BE2C (cell line): ENCODE results near the gene CXorf65.

ENCODE experiments used
- DNase-seq: peaks from one replicate; pipeline ENCODE4 v3.0.0-alpha.2; 2020
- H3K27me3 ChIP-seq: fragments of 250-450 bp; sonication (Bioruptor Pico); 2 replicates; pipeline ENCODE4 v1.5.1; 2020; ENCODE audit warnings: mild to moderate bottlenecking
- H3K36me3 ChIP-seq: fragments of 250-450 bp; sonication (Bioruptor Pico); 2 replicates; pipeline ENCODE4 v1.5.1; 2020; ENCODE audit warnings: mild to moderate bottlenecking
- H3K4me1 ChIP-seq: fragments of 250-450 bp; sonication (Bioruptor Pico); 2 replicates; pipeline ENCODE4 v1.5.1; 2020
- H3K4me3 ChIP-seq: 2 replicates; pipeline ENCODE4 v1.5.1; 2011; ENCODE audit warnings: low read depth, low read length
- H3K9me3 ChIP-seq: fragments of 250-450 bp; sonication (Bioruptor Pico); 2 replicates; pipeline ENCODE4 v1.5.1; 2020
- TF ChIP-seq, protein P1 (sequence below): IDR thresholded peaks from 2 replicates; pipeline ENCODE4 v1.5.1; 2012; ENCODE audit warnings: mild to moderate bottlenecking, low read depth, low read length

The CXorf65 gene

DNA sequence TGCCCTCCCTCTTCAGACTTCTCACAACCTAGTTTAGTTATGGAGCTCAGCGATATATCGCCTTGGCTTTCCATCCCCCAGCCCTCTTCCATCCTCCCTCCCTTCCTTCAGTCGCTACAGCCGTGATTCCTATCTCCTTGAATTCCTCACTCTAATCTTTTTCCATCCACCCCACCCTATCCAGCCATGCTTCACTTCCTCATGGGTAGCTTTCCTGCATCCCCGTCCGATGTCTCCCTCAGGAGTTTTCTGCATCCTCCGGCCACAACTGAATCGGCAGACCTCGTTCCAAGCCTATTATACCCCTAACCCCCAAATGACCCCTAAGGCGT is 38.9 kb downstream of the CXorf65 start:
- peak overlapping the region; percentile 84 for H3K4me3 ChIP-seq
- H3K9me3 ChIP-seq = no peaks in the 10 kb centered on the region
- H3K36me3 ChIP-seq = peaks cover 3% of the 10 kb centered on the region; the same call in 1 of the 2 replicates
- no peaks in the 10 kb centered on the region for H3K4me1 ChIP-seq
- H3K27me3 ChIP-seq = no peaks in the 10 kb centered on the region
- DNase-seq = no peak
- TF ChIP-seq, protein P1, sequence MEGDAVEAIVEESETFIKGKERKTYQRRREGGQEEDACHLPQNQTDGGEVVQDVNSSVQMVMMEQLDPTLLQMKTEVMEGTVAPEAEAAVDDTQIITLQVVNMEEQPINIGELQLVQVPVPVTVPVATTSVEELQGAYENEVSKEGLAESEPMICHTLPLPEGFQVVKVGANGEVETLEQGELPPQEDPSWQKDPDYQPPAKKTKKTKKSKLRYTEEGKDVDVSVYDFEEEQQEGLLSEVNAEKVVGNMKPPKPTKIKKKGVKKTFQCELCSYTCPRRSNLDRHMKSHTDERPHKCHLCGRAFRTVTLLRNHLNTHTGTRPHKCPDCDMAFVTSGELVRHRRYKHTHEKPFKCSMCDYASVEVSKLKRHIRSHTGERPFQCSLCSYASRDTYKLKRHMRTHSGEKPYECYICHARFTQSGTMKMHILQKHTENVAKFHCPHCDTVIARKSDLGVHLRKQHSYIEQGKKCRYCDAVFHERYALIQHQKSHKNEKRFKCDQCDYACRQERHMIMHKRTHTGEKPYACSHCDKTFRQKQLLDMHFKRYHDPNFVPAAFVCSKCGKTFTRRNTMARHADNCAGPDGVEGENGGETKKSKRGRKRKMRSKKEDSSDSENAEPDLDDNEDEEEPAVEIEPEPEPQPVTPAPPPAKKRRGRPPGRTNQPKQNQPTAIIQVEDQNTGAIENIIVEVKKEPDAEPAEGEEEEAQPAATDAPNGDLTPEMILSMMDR = no peak

DNA sequence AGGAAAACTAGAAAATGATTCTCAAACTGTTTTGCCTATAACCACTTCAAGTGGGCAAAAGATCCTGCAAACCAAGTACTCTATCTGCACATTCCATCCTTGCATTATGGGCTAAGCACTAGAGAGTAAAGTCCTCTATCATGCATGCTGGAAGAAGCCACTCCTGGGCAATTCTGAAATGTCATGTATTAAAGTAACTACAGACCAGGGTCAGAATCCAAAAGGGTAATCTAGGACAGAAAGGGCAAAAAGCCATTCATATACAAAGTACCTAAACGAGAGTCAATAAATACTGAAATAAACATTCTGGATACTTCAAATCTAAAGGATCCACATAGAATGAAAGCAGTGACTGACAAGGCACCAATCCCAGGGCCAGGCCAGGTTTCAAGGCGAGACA is 39.5 kb downstream of the CXorf65 start:
- Histone ChIP-seq H3K9me3 (no peaks in the 10 kb centered on the region), H3K27me3 (no peaks in the 10 kb centered on the region), H3K4me3 (peak overlapping the region; percentile 84), H3K4me1 (no peaks in the 10 kb centered on the region), H3K36me3 (peaks cover 3% of the 10 kb centered on the region; the same call in 1 of the 2 replicates)
- TF ChIP-seq, protein P1 = no peak
- DNase-seq = no peak

DNA sequence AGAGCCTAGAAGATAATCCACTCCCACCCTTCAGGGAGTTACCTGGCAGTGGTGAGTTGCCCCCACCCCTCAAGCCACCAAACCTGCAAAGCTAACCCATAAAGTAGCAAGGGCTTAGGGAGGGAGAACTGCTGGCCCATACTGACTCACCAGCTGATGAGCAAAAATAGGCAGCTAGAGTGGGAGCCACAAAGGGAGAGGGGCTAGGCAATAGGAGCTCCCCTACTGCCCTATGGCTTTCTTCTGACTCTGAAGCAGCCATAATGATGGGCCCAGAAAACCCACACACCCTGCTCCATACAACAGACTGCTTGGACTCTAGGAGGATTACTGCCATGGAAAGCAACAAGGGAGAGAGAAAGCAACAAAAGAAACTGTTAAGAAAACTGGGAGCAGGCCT is 46.4 kb downstream of the CXorf65 start:
- no peaks in the 10 kb centered on the region for H3K4me1 ChIP-seq
- H3K36me3 ChIP-seq = peaks cover 3% of the 10 kb centered on the region; the same call in 1 of the 2 replicates
- TF ChIP-seq, protein P1 = no peak
- H3K27me3 ChIP-seq = no peaks in the 10 kb centered on the region
- DNase-seq = no peak
- H3K4me3 ChIP-seq = no peak overlapping the region
- no peaks in the 10 kb centered on the region for H3K9me3 ChIP-seq

DNA sequence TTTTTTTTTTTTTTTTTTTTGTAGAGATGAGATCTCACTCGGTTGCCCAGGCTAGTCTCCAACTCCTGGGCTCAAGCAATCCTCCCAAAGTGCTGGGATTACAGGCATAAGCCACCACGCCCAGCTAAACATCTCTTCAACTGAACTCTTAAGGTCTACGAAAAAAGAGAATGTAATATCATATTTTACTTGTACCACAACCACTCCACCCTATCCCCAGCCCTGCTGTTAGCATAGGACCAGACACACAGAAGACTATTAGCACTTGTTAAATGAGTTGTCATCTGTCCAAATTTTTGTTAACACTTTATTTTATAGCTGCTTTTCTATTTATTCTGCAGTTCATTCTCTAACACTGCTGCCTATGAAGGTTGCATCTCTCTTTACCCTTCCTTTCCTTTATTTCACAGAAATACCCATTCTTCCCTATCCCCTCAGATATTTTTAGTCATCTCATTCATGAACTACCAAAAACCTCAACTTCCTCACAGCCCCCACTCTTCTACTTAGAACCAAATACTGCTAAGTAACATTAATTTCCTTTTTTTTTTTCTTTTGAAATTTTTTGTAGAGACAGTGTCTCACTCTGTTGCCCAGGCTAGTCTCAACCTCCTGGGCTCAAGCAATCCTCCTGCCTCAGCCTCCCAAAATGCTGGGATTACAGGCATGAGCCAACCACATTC is 48.6 kb downstream of the CXorf65 start:
- TF ChIP-seq, protein P1 = no peak

DNA sequence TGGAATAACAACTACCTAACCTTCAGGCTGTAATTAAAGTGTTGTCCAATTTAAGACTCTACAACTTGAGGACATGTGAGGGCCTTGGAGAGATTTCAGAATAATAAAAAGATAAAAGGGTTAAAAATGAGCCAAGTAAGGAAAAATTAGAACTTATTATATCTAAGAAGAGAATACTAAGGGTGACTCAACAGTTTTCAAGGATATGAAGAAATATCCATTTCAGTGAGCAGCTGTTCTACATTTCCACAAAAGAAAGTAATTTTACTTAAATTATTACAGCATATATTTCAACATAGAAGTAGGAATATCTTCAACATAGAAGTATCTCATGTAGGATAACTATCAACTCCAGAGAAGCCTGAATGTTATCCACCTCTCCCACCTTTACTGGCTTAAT is 49.7 kb downstream of the CXorf65 start:
- TF ChIP-seq, protein P1 = no peak
- H3K9me3 ChIP-seq = no peaks in the 10 kb centered on the region
- no peak overlapping the region for H3K4me3 ChIP-seq
- H3K4me1 ChIP-seq = no peaks in the 10 kb centered on the region
- DNase-seq = no peak
- no peaks in the 10 kb centered on the region for H3K27me3 ChIP-seq
- no peaks in the 10 kb centered on the region for H3K36me3 ChIP-seq

More for the DNA sequence above, 48.6 kb downstream of the CXorf65 start:
- DNase-seq = no peak
- H3K36me3 ChIP-seq = peaks cover 3% of the 10 kb centered on the region; the same call in 1 of the 2 replicates
- no peaks in the 10 kb centered on the region for H3K4me1 ChIP-seq
- no peaks in the 10 kb centered on the region for H3K27me3 ChIP-seq
- no peaks in the 10 kb centered on the region for H3K9me3 ChIP-seq
- H3K4me3 ChIP-seq = no peak overlapping the region
